GM18520 (cell line): ENCODE data around the gene OR5H2.
"Not testable (repeated sequence)": the region's sequence is repeated elsewhere in the genome, so short reads cannot be mapped to it uniquely, and the experiment has no call there.

ENCODE experiments used
- ATAC-seq: cut with Tn5 transposase; IDR thresholded peaks from one replicate; pipeline ENCODE4 v1.9.1; 2021; ENCODE audit not compliant: unreplicated experiment

The OR5H2 gene

GRCh38 chr3:98282205-98282604 lies at the start of gene OR5H2:
Gene OR5H2 (plus strand): TSS chr3:98282505. CDS start chr3:98282903, 398 bp downstream.
- no peak for ATAC-seq

GRCh38 chr3:98233468-98233867 lies 48.8 kb upstream of the OR5H2 start:
- ATAC-seq, result no peak

- ATAC-seq, result no peak
Measured at GRCh38 chr3:98240131-98240530, 42.2 kb upstream of the OR5H2 start.

- no peak for ATAC-seq
Measured at GRCh38 chr3:98242155-98242554, 40.1 kb upstream of the OR5H2 start.

GRCh38 chr3:98243843-98244242 lies 38.5 kb upstream of the OR5H2 start:
- ATAC-seq, result no peak

- no peak for ATAC-seq
Measured at GRCh38 chr3:98246142-98246541, 36.2 kb upstream of the OR5H2 start.

- ATAC-seq, result not testable (repeated sequence)
Measured at GRCh38 chr3:98256026-98256425, 26.3 kb upstream of the OR5H2 start.

GRCh38 chr3:98259707-98260106 lies 22.6 kb upstream of the OR5H2 start:
- no peak for ATAC-seq

- no peak for ATAC-seq
Measured at GRCh38 chr3:98262046-98262445, 20.3 kb upstream of the OR5H2 start.

- no peak for ATAC-seq
Measured at GRCh38 chr3:98263944-98264343, 18.4 kb upstream of the OR5H2 start, which contains the start of gene OR5H6. Gene OR5H6 (plus strand): TSS chr3:98264244. CDS start chr3:98264333, 89 bp downstream.

- no peak for ATAC-seq
Measured at GRCh38 chr3:98269846-98270245, 12.5 kb upstream of the OR5H2 start.

GRCh38 chr3:98272126-98272525 lies 10.2 kb upstream of the OR5H2 start:
- no peak for ATAC-seq

GRCh38 chr3:98274914-98275313 lies 7.4 kb upstream of the OR5H2 start:
- no peak for ATAC-seq

GRCh38 chr3:98290916-98291315 lies 8.6 kb downstream of the OR5H2 start:
- ATAC-seq, result no peak

- no peak for ATAC-seq
Measured at GRCh38 chr3:98291332-98291957, 9.1 kb downstream of the OR5H2 start.

GRCh38 chr3:98322101-98322500 lies 39.8 kb downstream of the OR5H2 start:
- peak; percentile 31 for ATAC-seq

- ATAC-seq, result no peak
Measured at GRCh38 chr3:98322686-98323085, 40.4 kb downstream of the OR5H2 start.

- ATAC-seq, result no peak
Measured at GRCh38 chr3:98323425-98323824, 41.1 kb downstream of the OR5H2 start.

- no peak for ATAC-seq
Measured at GRCh38 chr3:98325055-98325454, 42.8 kb downstream of the OR5H2 start.

GRCh38 chr3:98326105-98326893 lies 44.0 kb downstream of the OR5H2 start:
- no peak for ATAC-seq

GRCh38 chr3:98326945-98327344 lies 44.6 kb downstream of the OR5H2 start:
- ATAC-seq, result peak; percentile 59

GRCh38 chr3:98328933-98329332 lies 46.6 kb downstream of the OR5H2 start:
- no peak for ATAC-seq
